Fibroblast of lung (primary cell): Measurements from ENCODE around the gene NUDT7. TPM values are rescaled to one million over a fixed set of nuclear protein-coding genes. Genes with fewer than 3 reads are reported as not detected.

ENCODE experiments used
- DNase-seq, 2 donors: peaks; one replicate each; pipeline versions ENCODE4 v3.0.0 to v3.0.0-alpha.2; 2010; ENCODE audit warnings: low read depth in 2 of 2
- H2AFZ ChIP-seq: 2 replicates; pipeline ENCODE4 v1.5.1; 2012; ENCODE audit warnings: low read length, control low read depth, inconsistent platforms
- H3K27ac ChIP-seq: 2 replicates; pipeline ENCODE4 v1.5.1; 2011; ENCODE audit warnings: low read length, control low read depth; ENCODE audit not compliant: insufficient read depth
- H3K27me3 ChIP-seq: 2 replicates; pipeline ENCODE4 v1.5.1; 2011; ENCODE audit warnings: mild to moderate bottlenecking, low read length; ENCODE audit not compliant: control insufficient read depth, insufficient read depth
- H3K36me3 ChIP-seq: 2 replicates; pipeline ENCODE4 v1.5.1; 2011; ENCODE audit warnings: low read length; ENCODE audit not compliant: control insufficient read depth, insufficient read depth
- H3K4me1 ChIP-seq: 2 replicates; pipeline ENCODE4 v1.5.1; 2011; ENCODE audit warnings: low read length; ENCODE audit not compliant: control insufficient read depth, insufficient read depth; ENCODE audit errors: extremely low read depth
- H3K4me2 ChIP-seq: 2 replicates; pipeline ENCODE4 v1.5.1; 2011; ENCODE audit warnings: low read length, control low read depth; ENCODE audit not compliant: insufficient read depth; ENCODE audit errors: extremely low read depth
- H3K4me3 ChIP-seq, 4 experiments: fragments of 200-600 bp in 1 of 4; sonication (generic) in 1 of 4; replicated peaks in 1 of 4; 2 replicates each; pipeline ENCODE4 v1.5.1; 2011 to 2016; ENCODE audit warnings: low read length in 4 of 4, low read depth in 3 of 4, mild to moderate bottlenecking in 3 of 4, control low read depth in 2 of 4, inconsistent platforms in 1 of 4, mixed read lengths in 1 of 4; ENCODE audit not compliant: insufficient read depth in 1 of 4; ENCODE audit errors: control extremely low read depth in 1 of 4
- H3K79me2 ChIP-seq: 2 replicates; pipeline ENCODE4 v1.5.1; 2012; ENCODE audit warnings: mild to moderate bottlenecking, low read length, inconsistent platforms; ENCODE audit not compliant: control insufficient read depth, insufficient read depth
- H3K9ac ChIP-seq: 2 replicates; pipeline ENCODE4 v1.5.1; 2011; ENCODE audit warnings: mild to moderate bottlenecking, low read length, control low read depth; ENCODE audit not compliant: insufficient read depth
- H3K9me3 ChIP-seq: 2 replicates; pipeline ENCODE4 v1.5.1; 2012; ENCODE audit warnings: low read depth, low read length; ENCODE audit not compliant: control insufficient read depth, insufficient read depth
- H4K20me1 ChIP-seq: 2 replicates; pipeline ENCODE4 v1.5.1; 2011; ENCODE audit warnings: low read length; ENCODE audit not compliant: control insufficient read depth, insufficient read depth; ENCODE audit errors: extremely low read depth
- CTCF ChIP-seq, 2 donors: IDR thresholded peaks in 1 of 2; conservative IDR thresholded peaks in 1 of 2; 1 replicate in 1 of 2; 2 replicates in 1 of 2; pipeline ENCODE4 v1.5.1; 2011 to 2012; ENCODE audit warnings: low read length in 2 of 2, control low read depth in 1 of 2, inconsistent platforms in 1 of 2, low read depth in 1 of 2, mild to moderate bottlenecking in 1 of 2
- EZH2 ChIP-seq: IDR thresholded peaks from 2 replicates; pipeline ENCODE4 v1.5.1; 2012; ENCODE audit warnings: low read length, control low read depth, mild to moderate bottlenecking; ENCODE audit errors: missing control alignments
- polyA plus RNA-seq, 2 donors: library from polyadenylated mRNA; depleted of rRNA in 1 of 2; stranded (reverse) in 1 of 2; unstranded in 1 of 2; fragments of >200 nt; gene quantifications; 2 replicates each; pipeline ENCODE4 v1.2.1, GENCODE V29; 2011 to 2012; ENCODE audit warnings: missing spikeins in 1 of 2
- total RNA-seq: library from RNA; depleted of rRNA; stranded (reverse); fragments of >200 nt; gene quantifications from 2 replicates; pipeline ENCODE4 v1.2.1, GENCODE V29; 2014

NUDT7 gene
- total and polyA plus RNA-seq, 2 donors (not counting 1 experiment from before 2014, with no cell fraction given) = 15.2 to 21.5 TPM

GRCh38 chr16:77700846-77701245 lies 21.5 kb upstream of the NUDT7 start:
- no peak overlapping the region for H3K9ac ChIP-seq

GRCh38 chr16:77705351-77705750 lies 17.0 kb upstream of the NUDT7 start:
- H3K27me3 ChIP-seq = no peaks in the 10 kb centered on the region

More at GRCh38 chr16:77700846-77701245, 21.5 kb upstream of the NUDT7 start:
- no peak for DNase-seq
- Histone ChIP-seq H2AFZ (no peak overlapping the region), H3K4me3 (no peak overlapping the region), H3K4me2 (no peak overlapping the region), H3K9me3 (no peaks in the 10 kb centered on the region), H3K27ac (no peak overlapping the region), H3K27me3 (no peaks in the 10 kb centered on the region), H4K20me1 (no peaks in the 10 kb centered on the region), H3K4me1 (no peaks in the 10 kb centered on the region), H3K36me3 (no peaks in the 10 kb centered on the region), H3K79me2 (no peaks in the 10 kb centered on the region)
- TF ChIP-seq CTCF (conservative IDR thresholded peaks at IDR 0.05 in 1 of 2, IDR thresholded peaks at IDR 0.05 in 1 of 2; ENCODE audit: low read depth in 1 of 2, low read length in 2 of 2) (no peak), EZH2 (no peak)

GRCh38 chr16:77711179-77711578 lies 11.1 kb upstream of the NUDT7 start:
- no peaks in the 10 kb centered on the region for H4K20me1 ChIP-seq
- H3K27me3 ChIP-seq = no peaks in the 10 kb centered on the region
- H3K4me3 ChIP-seq = no peak overlapping the region

More at GRCh38 chr16:77705351-77705750, 17.0 kb upstream of the NUDT7 start:
- H3K4me1 ChIP-seq = no peaks in the 10 kb centered on the region
- no peaks in the 10 kb centered on the region for H3K79me2 ChIP-seq
- DNase-seq = no peak
- no peaks in the 10 kb centered on the region for H3K9me3 ChIP-seq
- no peak overlapping the region for H2AFZ ChIP-seq
- H4K20me1 ChIP-seq = no peaks in the 10 kb centered on the region
- H3K9ac ChIP-seq = no peak overlapping the region
- no peaks in the 10 kb centered on the region for H3K36me3 ChIP-seq
- no peak overlapping the region for H3K4me3 ChIP-seq
- H3K27ac ChIP-seq = no peak overlapping the region
- TF ChIP-seq EZH2 (no peak), CTCF (conservative IDR thresholded peaks at IDR 0.05 in 1 of 2, IDR thresholded peaks at IDR 0.05 in 1 of 2; ENCODE audit: low read depth in 1 of 2, low read length in 2 of 2) (no peak)
- no peak overlapping the region for H3K4me2 ChIP-seq

More at GRCh38 chr16:77711179-77711578, 11.1 kb upstream of the NUDT7 start:
- H3K27ac ChIP-seq = no peak overlapping the region
- no peak overlapping the region for H3K9ac ChIP-seq
- H3K36me3 ChIP-seq = no peaks in the 10 kb centered on the region
- H3K4me1 ChIP-seq = no peaks in the 10 kb centered on the region
- TF ChIP-seq EZH2 (no peak), CTCF (conservative IDR thresholded peaks at IDR 0.05 in 1 of 2, IDR thresholded peaks at IDR 0.05 in 1 of 2; ENCODE audit: low read depth in 1 of 2, low read length in 2 of 2) (no peak)
- H3K79me2 ChIP-seq = no peaks in the 10 kb centered on the region
- H2AFZ ChIP-seq = no peak overlapping the region
- H3K9me3 ChIP-seq = no peaks in the 10 kb centered on the region
- H3K4me2 ChIP-seq = no peak overlapping the region
- DNase-seq = no peak
